GM12875 (cell line): ENCODE data around the gene MYO16.

Source experiments
- H3K4me3 ChIP-seq: one replicate; pipeline ENCODE4 v1.5.1; 2011; ENCODE audit warnings: low read depth, low read length, control low read depth
- TF ChIP-seq, protein P1 (sequence below): IDR thresholded peaks from 2 replicates; pipeline ENCODE4 v1.5.1; 2011; ENCODE audit warnings: low read depth, mild to moderate bottlenecking, control low read depth, inconsistent platforms, low read length, moderate library complexity, borderline replicate concordance; ENCODE audit not compliant: insufficient read depth

The MYO16 gene

DNA sequence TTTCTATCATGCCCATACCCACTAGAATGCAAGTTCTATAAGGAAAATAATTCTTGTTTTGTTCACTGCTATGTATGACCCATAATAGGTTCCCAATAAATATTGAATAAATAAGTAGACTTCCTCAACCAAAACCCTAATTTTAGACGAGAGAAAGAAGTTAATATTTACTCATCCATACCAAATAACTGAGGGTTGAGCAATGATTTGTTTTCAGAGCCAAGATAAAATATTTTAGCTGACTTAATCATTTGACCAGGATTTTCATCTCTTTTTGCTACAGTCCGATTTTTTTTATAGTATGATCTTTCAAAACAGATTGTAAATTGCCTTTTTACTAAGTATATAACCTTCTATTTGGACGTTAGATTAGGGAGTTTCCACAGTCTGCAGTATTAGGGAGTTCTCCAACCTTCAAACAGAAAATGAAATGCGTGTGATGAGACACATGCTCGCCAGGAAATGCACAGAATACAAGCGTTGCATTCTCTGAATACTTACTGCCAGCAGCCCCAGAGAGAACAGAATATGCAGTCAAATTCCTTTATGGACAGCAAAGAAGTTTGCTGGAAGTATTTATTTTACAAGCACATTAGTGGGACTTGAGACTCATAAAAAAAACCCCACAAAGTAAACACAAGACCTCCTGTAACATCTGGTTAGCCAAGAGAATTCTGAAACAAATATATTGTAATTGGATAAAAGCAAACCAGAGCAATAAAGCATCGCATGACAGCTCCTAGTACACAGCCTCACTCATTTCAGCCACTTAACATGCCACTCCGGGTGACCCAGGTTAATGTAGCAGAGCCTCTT is 230.0 kb downstream of the MYO16 start:
- TF ChIP-seq, protein P1, sequence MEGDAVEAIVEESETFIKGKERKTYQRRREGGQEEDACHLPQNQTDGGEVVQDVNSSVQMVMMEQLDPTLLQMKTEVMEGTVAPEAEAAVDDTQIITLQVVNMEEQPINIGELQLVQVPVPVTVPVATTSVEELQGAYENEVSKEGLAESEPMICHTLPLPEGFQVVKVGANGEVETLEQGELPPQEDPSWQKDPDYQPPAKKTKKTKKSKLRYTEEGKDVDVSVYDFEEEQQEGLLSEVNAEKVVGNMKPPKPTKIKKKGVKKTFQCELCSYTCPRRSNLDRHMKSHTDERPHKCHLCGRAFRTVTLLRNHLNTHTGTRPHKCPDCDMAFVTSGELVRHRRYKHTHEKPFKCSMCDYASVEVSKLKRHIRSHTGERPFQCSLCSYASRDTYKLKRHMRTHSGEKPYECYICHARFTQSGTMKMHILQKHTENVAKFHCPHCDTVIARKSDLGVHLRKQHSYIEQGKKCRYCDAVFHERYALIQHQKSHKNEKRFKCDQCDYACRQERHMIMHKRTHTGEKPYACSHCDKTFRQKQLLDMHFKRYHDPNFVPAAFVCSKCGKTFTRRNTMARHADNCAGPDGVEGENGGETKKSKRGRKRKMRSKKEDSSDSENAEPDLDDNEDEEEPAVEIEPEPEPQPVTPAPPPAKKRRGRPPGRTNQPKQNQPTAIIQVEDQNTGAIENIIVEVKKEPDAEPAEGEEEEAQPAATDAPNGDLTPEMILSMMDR = no peak
- no peak overlapping the region for H3K4me3 ChIP-seq

DNA sequence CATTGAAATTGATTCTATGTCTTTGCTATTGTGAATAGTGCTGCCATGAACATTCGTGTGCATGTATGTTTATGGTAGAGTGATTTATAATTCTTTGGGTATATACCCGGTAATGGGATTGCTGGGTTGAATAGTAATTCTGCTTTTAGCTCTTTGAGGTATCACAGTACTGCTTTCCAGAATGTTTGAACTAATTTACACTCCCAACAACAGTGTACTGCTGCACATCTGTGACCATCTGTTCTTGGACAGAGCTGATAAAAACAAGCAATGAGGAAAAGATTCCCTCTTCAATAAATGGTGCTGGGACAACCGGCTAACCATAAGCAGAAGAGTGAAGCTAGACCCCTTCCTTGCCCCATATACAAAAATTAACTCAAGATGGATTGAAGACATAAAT is 231.0 kb downstream of the MYO16 start:
- no peak overlapping the region for H3K4me3 ChIP-seq
- TF ChIP-seq, protein P1 = no peak

DNA sequence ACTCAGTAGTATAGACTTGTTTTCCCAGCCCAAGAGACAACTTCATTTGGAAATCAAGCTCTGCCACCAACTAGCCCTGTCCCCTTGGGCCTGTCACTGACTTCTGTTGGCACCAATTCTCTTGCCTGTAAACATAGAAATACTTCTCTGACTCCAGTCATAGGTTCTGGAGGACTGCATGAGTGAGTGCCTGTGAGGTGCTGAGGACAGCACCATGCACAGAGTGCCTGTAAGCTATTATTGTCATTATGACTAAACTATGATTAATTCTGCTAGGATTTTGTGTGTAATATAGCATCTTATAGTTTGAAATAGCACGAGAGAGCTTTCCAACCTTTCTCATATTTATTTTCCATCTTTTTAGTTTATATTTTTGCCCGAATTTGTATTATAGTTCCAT is 247.9 kb downstream of the MYO16 start:
- H3K4me3 ChIP-seq = no peak overlapping the region
- TF ChIP-seq, protein P1 = no peak

DNA sequence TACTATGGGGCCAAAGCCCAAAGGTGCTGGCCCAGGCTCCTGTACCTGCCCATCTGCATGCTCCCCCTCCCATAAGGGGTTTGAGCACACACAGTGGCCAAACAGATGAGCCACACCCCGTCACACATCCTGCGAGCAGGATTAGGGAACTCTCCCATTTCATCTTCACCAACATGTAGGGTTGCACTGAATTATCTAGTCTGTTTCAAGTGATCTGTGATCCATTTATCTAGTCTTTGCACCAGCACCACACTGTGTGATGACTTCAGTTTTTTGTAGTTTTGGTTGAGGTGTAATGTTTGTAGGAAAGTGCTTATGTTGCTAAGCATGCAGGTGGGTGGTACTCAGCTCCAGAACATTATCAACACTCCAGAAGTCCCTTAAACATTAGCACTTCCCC is 249.3 kb downstream of the MYO16 start:
- H3K4me3 ChIP-seq = no peak overlapping the region
- TF ChIP-seq, protein P1 = no peak

DNA sequence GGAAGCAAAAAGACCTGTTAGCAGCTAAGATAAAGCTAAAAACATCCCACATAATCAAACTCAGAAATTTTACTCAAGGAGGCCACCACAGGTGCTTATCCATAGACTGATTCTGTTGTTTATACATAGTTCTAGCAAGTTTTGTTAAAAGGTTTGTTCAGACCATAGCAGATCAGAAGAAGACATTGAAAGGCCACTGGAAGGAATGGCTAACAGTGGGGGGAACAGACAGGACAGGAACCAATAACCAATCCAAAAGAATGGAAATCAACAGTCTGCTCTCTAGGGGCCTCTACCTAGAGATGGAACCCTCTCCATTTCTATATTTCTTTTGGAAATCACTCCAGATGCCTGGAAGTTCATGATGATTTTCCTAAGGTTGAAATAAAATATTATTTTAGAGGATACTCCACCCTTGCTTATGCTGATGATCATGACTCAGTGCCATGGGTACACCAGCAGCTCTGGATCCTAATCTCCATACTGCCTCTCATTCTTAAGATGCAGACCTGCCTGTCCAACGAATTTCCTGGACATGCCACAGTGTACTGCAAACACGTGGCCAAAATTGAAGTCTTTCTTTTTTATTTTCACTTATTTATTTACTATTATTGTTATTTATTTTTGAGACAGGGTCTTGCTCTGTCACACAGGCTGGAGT is 260.0 kb downstream of the MYO16 start:
- TF ChIP-seq, protein P1 = no peak
- no peak overlapping the region for H3K4me3 ChIP-seq

DNA sequence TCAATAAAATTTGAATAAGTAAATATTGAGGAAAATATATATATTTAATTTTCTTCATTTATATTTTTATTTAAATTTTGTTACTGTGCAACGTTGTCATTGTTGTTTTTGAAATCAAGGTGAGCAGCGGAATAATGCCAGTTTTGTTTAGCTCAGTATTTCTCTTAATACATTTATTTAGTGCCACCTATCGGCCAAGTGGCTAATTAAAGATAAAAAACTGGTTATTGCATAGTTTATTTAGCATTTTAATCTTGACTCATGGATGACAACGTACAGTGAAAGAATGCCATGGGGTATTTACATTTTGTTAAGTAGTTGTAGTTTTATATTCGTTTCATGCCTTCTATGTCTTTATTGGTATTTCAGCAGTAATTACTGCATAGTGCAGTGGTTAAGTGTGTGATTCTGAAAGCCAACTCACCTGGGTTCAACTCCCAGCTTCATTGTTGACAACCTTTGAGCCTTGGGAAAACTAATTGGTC is 265.9 kb downstream of the MYO16 start:
- TF ChIP-seq, protein P1 = no peak
- no peak overlapping the region for H3K4me3 ChIP-seq
